Fibroblast of mammary gland (primary cell): ENCODE results near the gene GLS2.
"Not testable (repeated sequence)": the region's sequence is repeated elsewhere in the genome, so short reads cannot be mapped to it uniquely, and the experiment has no call there.

ENCODE experiments used
- DNase-seq: peaks from one replicate; pipeline ENCODE4 v3.0.0-alpha.2; 2010; ENCODE audit warnings: low read depth
- H3K4me3 ChIP-seq: 2 replicates; pipeline ENCODE4 v1.5.1; 2011; ENCODE audit warnings: low read depth, mild to moderate bottlenecking, low read length, moderate library complexity; ENCODE audit not compliant: control insufficient read depth
- TF ChIP-seq, protein P1 (sequence below): conservative IDR thresholded peaks from 2 replicates; pipeline ENCODE4 v1.5.1; 2011; ENCODE audit warnings: low read depth, low read length, inconsistent platforms; ENCODE audit not compliant: control insufficient read depth, insufficient read depth

GLS2 gene

DNA sequence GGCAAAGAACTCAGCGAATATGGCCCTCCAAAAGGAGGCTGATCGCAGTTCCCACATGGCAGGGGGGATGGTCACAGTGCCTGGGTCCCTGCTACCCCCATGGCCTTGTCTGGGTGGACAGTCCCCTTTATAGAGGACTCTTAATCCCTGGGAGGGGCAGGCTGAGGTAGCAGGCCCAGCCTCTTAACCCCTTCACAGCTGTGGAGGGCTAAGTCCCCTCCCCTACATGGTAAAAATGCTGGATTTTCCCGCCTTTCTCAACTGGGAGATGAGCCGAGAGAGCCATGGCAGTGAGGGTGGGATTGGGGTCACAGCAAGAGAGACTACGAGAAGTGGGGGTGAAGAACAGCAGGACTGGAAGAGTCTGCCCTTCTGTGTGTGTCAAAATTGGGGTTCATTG, 33.4 kb downstream of the GLS2 start, which contains the start of gene MIP:
Gene MIP (minus strand): TSS at position 101 of the 400 bp plus-strand sequence. CDS start 44 bp downstream, at position 57.
- no peak for DNase-seq
- no peak within 1 kb of the TSS for H3K4me3 ChIP-seq
- TF ChIP-seq, protein P1, sequence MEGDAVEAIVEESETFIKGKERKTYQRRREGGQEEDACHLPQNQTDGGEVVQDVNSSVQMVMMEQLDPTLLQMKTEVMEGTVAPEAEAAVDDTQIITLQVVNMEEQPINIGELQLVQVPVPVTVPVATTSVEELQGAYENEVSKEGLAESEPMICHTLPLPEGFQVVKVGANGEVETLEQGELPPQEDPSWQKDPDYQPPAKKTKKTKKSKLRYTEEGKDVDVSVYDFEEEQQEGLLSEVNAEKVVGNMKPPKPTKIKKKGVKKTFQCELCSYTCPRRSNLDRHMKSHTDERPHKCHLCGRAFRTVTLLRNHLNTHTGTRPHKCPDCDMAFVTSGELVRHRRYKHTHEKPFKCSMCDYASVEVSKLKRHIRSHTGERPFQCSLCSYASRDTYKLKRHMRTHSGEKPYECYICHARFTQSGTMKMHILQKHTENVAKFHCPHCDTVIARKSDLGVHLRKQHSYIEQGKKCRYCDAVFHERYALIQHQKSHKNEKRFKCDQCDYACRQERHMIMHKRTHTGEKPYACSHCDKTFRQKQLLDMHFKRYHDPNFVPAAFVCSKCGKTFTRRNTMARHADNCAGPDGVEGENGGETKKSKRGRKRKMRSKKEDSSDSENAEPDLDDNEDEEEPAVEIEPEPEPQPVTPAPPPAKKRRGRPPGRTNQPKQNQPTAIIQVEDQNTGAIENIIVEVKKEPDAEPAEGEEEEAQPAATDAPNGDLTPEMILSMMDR: no peak

DNA sequence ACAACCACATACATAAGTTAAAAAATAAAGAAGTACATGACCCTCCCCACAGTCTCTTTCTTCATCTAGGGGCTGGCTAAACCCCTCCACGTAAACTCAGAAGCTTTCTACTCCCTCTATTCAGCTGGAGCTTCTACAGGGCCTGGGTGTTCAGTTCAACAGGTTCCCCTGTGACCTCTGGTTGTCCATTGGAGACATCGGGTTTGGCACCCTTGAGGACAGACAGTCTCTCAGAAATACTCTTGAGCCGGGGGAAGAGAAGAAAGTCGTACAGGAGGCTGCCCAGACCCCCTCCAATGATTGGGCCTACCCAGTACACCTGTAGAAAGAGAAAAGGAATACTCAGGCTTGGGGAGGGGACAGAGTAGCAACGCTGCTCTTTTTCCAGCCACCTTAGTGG, 36.8 kb downstream of the GLS2 start:
- H3K4me3 ChIP-seq: no peak overlapping the region
- DNase-seq: no peak
- TF ChIP-seq, protein P1: no peak

DNA sequence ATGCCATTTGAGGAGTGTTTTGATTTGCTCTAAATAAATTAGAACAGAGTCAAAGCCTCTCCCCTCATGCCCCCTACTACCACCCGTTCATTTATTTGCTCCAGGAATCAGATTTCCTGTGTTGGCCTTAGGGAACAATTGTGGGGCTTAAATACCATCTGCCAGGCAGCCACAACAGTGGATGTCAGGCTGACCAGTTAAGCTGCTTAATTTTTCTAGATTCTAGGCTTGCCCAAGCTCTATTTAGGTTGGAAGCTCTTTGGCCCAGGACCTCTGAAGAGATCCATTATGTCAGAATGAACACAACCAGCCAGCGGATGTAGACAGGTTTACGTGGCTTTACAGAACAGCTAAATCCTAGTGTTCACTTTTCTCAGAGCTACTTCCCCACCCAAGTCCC, 37.7 kb downstream of the GLS2 start:
- TF ChIP-seq, protein P1: no peak

DNA sequence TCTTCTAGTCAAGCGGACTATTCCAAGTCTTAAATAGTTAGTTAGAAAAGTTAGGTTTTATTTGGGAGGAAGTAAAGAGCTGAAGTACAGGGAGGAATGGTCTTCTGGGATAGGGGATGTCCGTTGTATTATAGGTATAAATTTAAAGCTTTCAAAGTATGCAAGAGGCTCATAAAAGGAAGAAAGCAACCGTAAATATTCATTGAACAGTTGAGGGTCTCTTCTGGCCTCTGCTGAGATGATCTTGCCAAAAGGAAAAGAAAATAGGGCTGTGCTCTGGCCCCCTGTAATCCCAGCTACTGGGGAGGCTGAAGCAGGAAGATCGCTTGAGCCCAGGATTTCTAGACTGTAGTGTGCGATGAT, 38.4 kb downstream of the GLS2 start:
- H3K4me3 ChIP-seq: peak overlapping the region; percentile 57
- TF ChIP-seq, protein P1: no peak

More for the DNA sequence above, 37.7 kb downstream of the GLS2 start:
- no peak overlapping the region for H3K4me3 ChIP-seq
- DNase-seq: no peak

DNA sequence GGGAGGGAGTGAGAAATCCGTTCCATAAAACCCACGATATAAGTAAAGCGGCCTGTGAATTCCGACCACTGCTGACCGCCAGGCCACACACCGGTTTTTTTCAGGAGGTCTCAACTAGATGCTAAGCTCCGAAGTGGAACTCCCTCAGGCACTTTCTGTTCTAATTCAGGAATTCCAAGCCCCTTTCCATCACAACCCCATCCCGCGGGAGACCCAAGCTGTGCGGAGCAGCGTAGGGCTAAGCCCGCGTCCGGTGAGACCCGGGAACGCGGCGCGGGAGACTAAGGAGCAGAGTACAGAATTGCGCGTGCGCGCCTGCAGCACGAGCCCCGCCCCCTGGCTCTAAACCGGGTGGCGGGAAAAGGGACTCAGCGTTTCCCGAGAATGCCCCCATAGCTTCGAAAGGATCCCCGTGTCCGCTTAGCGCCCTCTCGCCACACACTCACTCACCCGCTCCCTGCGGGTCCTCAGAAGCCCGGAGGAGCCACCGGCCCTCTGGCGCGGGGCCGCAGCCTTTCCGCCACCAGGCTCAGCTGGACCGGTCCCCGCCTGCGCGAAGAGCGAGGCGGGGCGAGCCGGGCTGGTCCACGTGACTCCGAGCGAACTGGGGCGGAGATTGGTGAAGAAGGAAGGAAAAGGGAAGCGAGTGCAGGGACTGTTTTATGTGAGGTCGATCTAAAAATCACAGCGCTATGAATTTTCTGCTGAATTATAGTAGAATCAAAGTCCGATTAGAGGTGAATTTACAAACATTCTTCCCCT, 38.9 kb downstream of the GLS2 start, which contains the start of gene TIMELESS:
Gene TIMELESS (minus strand): TSS at position 567 of the 762 bp plus-strand sequence. CDS start 15,256 bp downstream, outside the sequence.
- peak within 1 kb of the TSS; percentile 57 for H3K4me3 ChIP-seq
- DNase-seq: peak; percentile 82
- TF ChIP-seq, protein P1: no peak

More for the DNA sequence above, 38.4 kb downstream of the GLS2 start:
- no peak for DNase-seq

DNA sequence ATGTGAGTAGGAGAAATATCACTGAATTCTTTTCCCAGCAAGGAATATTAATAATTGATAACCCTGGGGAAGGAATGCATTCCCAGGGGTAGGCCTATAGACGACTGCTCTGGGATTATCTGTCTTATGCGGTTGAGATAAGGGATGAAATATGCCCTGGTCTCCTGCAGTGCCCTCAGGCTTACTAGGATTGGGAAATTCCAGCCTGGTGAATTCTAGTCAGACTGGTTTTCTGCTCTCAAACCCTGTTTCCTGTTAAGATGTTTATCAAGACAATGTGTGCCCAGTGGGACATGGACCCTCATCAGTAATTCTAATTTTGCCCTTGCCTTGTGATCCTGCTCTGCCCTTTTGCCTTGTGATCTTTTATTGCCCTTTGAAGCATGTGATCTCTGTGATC, 44.8 kb downstream of the GLS2 start:
- DNase-seq, H3K4me3 ChIP-seq: not testable (repeated sequence)

DNA sequence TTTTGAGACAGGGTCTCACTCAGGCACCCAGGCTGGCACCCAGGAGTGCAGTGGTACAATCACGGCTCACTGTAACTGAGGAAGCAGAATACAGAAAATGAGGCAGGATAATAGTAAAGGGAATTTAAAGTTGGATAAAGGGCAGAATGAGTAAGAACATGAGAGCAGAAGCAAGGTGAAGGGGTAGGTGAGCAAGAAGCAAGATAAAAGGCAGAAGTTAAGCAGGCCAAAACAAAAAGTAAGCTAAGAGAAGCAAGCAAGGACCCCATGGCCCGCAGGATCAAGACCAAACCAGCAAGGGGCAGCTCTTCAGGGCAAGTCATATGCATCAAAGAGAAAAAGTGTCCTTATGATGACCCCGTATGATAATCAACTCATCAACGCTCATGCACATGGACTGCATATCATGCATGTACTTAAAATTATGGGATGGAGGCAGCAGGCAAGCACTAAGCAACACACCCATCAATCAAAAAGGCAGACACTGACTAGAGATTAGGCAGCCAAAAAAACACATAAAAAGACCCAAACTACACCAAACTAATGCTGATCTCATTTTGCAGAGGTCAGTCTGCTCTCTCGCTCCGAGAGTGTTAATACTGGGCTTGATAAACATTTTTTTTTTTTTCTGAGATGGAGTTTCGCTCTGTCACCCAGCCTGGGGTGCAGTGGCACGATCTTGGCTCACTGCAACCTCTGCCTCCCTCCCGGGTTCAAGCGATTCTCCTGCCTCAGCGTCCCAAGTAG, 50.4 kb downstream of the GLS2 start:
- H3K4me3 ChIP-seq: no peak overlapping the region
- no peak for DNase-seq
- TF ChIP-seq, protein P1: no peak
